Heart right ventricle (tissue), 16 donors: ENCODE measurements around the gene C2orf42. TPM values are rescaled to one million over a fixed set of nuclear protein-coding genes. Genes with fewer than 3 reads are reported as not detected.

Source experiments
- ATAC-seq, 8 donors: fragments of 200-7000 bp; cut with Tn5 transposase; one replicate each; pipeline ENCODE4 v1.9.1; 2020; ENCODE audit warnings: mild to moderate bottlenecking in 8 of 8, moderate library complexity in 8 of 8, moderate number of reproducible peaks in 1 of 8
- DNase-seq, 2 donors: peaks; one replicate each; pipeline ENCODE4 v3.0.0-alpha.2; 2020
- H3K27ac ChIP-seq, 10 donors: fragments of 200-600 bp; sonication (generic) in 2 of 10; one replicate each; pipeline versions ENCODE4 v1.5.0 to v1.8.0; 2020 to 2022; ENCODE audit warnings: mild to moderate bottlenecking in 3 of 10
- H3K27me3 ChIP-seq, 7 donors: fragments of 200-600 bp; one replicate each; pipeline ENCODE4 v1.8.0; 2021 to 2022; ENCODE audit warnings: mild to moderate bottlenecking in 2 of 7
- H3K36me3 ChIP-seq, 9 donors: fragments of 200-600 bp; sonication (generic) in 1 of 9; one replicate each; pipeline versions ENCODE4 v1.5.0 to v1.8.0; 2020 to 2022; ENCODE audit warnings: mild to moderate bottlenecking in 2 of 9
- H3K4me1 ChIP-seq, 9 donors: fragments of 200-600 bp; sonication (generic) in 1 of 9; one replicate each; pipeline versions ENCODE4 v1.5.0 to v1.8.0; 2020 to 2022; ENCODE audit warnings: mild to moderate bottlenecking in 4 of 9
- H3K4me3 ChIP-seq, 10 donors: fragments of 200-600 bp; sonication (generic) in 2 of 10; one replicate each; pipeline versions ENCODE4 v1.5.0 to v1.8.0; 2020 to 2022; ENCODE audit warnings: mild to moderate bottlenecking in 7 of 10, moderate library complexity in 2 of 10
- H3K9me3 ChIP-seq, 11 donors: fragments of 200-600 bp in 10 of 11; sonication (generic) in 2 of 11; one replicate each; pipeline versions ENCODE4 v1.5.0 to v1.8.0; 2013 to 2022; ENCODE audit warnings: mild to moderate bottlenecking in 2 of 11, control low read depth in 1 of 11, moderate library complexity in 1 of 11
- CTCF ChIP-seq, 9 donors: fragments of 200-600 bp; sonication (generic) in 2 of 9; IDR thresholded peaks; one replicate each; pipeline versions ENCODE4 v1.5.0 to v1.8.0; 2021 to 2022; ENCODE audit warnings: antibody characterized with exemption in 9 of 9, mild to moderate bottlenecking in 5 of 9, moderate library complexity in 1 of 9
- WGBS, 2 donors: extraction: QIAGEN DNeasy Blood & Tissue Kit; methylation state at CpG; one replicate each; pipeline ENCODE4 v1.1.7; 2013; ENCODE audit warnings: inconsistent platforms in 1 of 2; 5-methylcytosine and 5-hydroxymethylcytosine counted together
- intact Hi-C, 10 donors: fragments of 100-400 bp; cut with DNase I; formaldehyde crosslinking; loops; one replicate each; pipeline versions ENCODE4 v1.11.1 to v1.14.2; 2022
- polyA plus RNA-seq, 2 donors: library from polyadenylated mRNA; stranded (reverse); fragments of 200-250 nt; gene quantifications; one replicate each; pipeline ENCODE4 v1.2.3, GENCODE V29; 2013
- total RNA-seq, 10 donors: library from RNA; stranded (reverse); fragmentation: NEBNext Ultra II Directional in 3 of 10; extraction: Animal tissue kit (Norgen Biotek cat#: 25700) in 3 of 10; gene quantifications; one replicate each; pipeline versions ENCODE4 v1.2.1 to v1.2.4, GENCODE V29; 2021 to 2023
- donor health status: Arrhythmogenic right ventricular cardiomyopathy.
- donor health status: ischemic (EF 13 %, LVEDD 7.1; RV severe dilation, severe dysfunction).
- donor health status: healthy with polysubstance abuse.
- donor health status: DM: no; HTN: yes; CAD: no.
- donor health status: DM: no; HTN: no; CAD: no.
- donor health status: ischemic (EF 25% LVEDD 6.9; RV normal size, moderate dysfunction).
- donor health status: ischemic (EF 25% LVEDD 5.7; RV mildly dilated, moderate dysfunction).
- donor health status: healthy.
- donor health status: DM: yes; HTN: yes; CAD: no.
- donor health status: Ischemic cardiomyopathy.
- donor health status: ischemic (EF 35%, LVEDD 5.7; RV mildly dilated, moderate dysfunction).
- donor health status: nonischemic (EF 11% LVEDD 7.7; RV severe dilation, severe dysfunction).
- donor health status: DM: yes; HTN: yes; CAD: no.
- donor health status: PGD.
- donor health status: ischemic (EF 29% LVEDD 5.4; RV normal size, mild dysfunction).
- donor health status: nonischemic (EF 23%, LVEDD 6.1; RV moderate dilation, normal function).

The C2orf42 gene
- total and polyA plus RNA-seq, 12 donors: 3.8 to 15.5 (median 8.8) TPM

GRCh38 chr2:70125498-70125898 lies 65.3 kb downstream of the C2orf42 start:
- intact Hi-C loops: loop anchor here in 3 of 10 donors (2.0 kb wide), 2 partner anchors 31 to 39 kb away; partner anchors contain the start of gene PCBP1 (in 2 of the 3)
- Histone ChIP-seq H3K27ac (peak overlapping the region; percentile 92 to 100 (median 99)), H3K27me3 (no peaks in the 10 kb centered on the region), H3K4me3 (peak overlapping the region; percentile 33 to 82 (median 66)), H3K4me1 (peaks cover 9 to 64% (median 39%) of the 10 kb centered on the region in 9 donors), H3K9me3 (no peaks in the 10 kb centered on the region), H3K36me3 (no peaks in the 10 kb centered on the region)
- WGBS, 2 donors: 71 to 77% methylated on average over 13 of the region's 13 CpGs
- DNase-seq (no peak), ATAC-seq (no peak)
- TF ChIP-seq CTCF (IDR thresholded peaks at IDR 0.05): no peak

GRCh38 chr2:70124983-70125480 lies 65.8 kb downstream of the C2orf42 start:
- Histone ChIP-seq H3K27ac (peak overlapping the region; percentile 92 to 100 (median 99)), H3K4me3 (peak overlapping the region; percentile 33 to 82 (median 66)), H3K27me3 (no peaks in the 10 kb centered on the region), H3K4me1 (peaks cover 9 to 64% (median 39%) of the 10 kb centered on the region in 9 donors), H3K9me3 (no peaks in the 10 kb centered on the region), H3K36me3 (no peaks in the 10 kb centered on the region)
- peak; percentile 66 to 70 for DNase-seq
- 1% methylated on average over 35 to 36 of the region's 36 CpGs for WGBS, 2 donors
- intact Hi-C loops: loop anchor here in 6 of 10 donors (1.0 to 5.0 kb wide), 4 partner anchors 17 to 38 kb away; partner anchors contain the start of gene PCBP1 (in 5 of the 6)
- peak; percentile 41 to 74 (median 66) for ATAC-seq
- no peak for TF ChIP-seq CTCF (IDR thresholded peaks at IDR 0.05)

GRCh38 chr2:70123829-70124116 lies 67.0 kb downstream of the C2orf42 start:
- intact Hi-C loops: loop anchor here in 8 of 10 donors (1.0 to 5.0 kb wide), 5 partner anchors 19 to 37 kb away; partner anchors contain the start of gene PCBP1 (in 6 of the 8)
- H3K36me3 ChIP-seq: no peaks in the 10 kb centered on the region
- H3K4me1 ChIP-seq: peaks cover 13 to 71% (median 47%) of the 10 kb centered on the region in 9 donors
- peak overlapping the region; percentile 92 to 100 (median 99) for H3K27ac ChIP-seq
- TF ChIP-seq CTCF (IDR thresholded peaks at IDR 0.05): no peak
- no peaks in the 10 kb centered on the region for H3K27me3 ChIP-seq
- 20 to 24% methylated on average over 11 of the region's 11 CpGs for WGBS, 2 donors
- ATAC-seq (peak in 1 of 8 donors; percentile 7), DNase-seq (no peak)
- peak overlapping the region; percentile 33 to 82 (median 66) for H3K4me3 ChIP-seq
- H3K9me3 ChIP-seq: no peaks in the 10 kb centered on the region

GRCh38 chr2:70123051-70123828 lies 67.6 kb downstream of the C2orf42 start:
- ATAC-seq: peak; percentile 47 to 64 (median 58)
- peak; percentile 45 to 73 for DNase-seq
- Histone ChIP-seq H3K4me1 (peaks cover 13 to 72% (median 48%) of the 10 kb centered on the region in 9 donors), H3K27me3 (no peaks in the 10 kb centered on the region), H3K9me3 (no peaks in the 10 kb centered on the region), H3K36me3 (no peaks in the 10 kb centered on the region), H3K27ac (peak overlapping the region; percentile 92 to 100 (median 99)), H3K4me3 (peak overlapping the region in 8 of 10 donors; percentile 45 to 82 (median 68))
- intact Hi-C loops: loop anchor here in 5 of 10 donors (2.0 to 5.0 kb wide), 3 partner anchors 34 to 36 kb away; partner anchors contain the start of gene PCBP1 (in 4 of the 5)
- 48 to 49% methylated on average over 20 of the region's 20 CpGs for WGBS, 2 donors
- TF ChIP-seq CTCF (IDR thresholded peaks at IDR 0.05): no peak
